Measurements from ENCODE around the gene GRID2IP.

The GRID2IP gene

DNA sequence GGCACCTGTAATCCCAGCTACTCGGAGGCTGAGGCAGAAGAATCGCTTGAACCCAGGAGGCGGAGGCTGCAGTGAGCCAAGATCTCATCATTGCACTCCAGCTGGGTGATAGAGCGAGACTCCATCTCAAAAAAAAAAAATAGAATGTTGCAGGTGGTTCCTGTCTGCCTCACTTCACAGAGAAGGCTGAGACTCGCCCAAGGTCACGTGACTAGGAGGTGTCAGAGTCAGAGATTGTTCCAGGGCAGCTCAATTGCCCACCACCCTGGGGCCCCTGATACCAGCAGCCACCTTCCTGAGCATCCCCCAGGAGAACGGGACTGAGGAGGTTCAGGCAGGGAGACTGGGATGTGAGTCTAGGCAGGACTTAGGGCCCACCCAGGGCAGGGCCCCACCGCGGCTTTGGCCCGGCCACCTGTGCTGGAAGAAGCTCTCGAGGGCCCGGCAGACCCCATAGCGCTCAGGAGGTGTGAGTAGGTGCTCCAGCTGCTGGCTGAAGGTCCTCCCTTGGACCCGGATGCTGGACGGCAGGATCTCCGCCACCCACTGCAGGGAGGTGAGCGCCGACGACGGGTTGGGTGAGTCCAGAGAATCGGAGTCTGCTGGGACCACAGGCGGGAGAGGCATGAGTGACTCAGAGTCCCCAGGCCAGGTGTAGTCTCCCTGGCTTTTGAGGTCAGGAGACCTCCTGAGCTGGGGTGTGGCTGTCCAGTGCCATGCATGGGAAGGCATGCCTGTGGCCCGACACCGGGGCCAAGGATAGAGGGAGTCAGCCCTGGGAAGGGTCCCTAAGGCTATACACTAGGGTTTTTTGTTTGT is 30.9 kb downstream of the GRID2IP start:
- DNase-seq (ENCODE audit: low spot score), result no peak

DNA sequence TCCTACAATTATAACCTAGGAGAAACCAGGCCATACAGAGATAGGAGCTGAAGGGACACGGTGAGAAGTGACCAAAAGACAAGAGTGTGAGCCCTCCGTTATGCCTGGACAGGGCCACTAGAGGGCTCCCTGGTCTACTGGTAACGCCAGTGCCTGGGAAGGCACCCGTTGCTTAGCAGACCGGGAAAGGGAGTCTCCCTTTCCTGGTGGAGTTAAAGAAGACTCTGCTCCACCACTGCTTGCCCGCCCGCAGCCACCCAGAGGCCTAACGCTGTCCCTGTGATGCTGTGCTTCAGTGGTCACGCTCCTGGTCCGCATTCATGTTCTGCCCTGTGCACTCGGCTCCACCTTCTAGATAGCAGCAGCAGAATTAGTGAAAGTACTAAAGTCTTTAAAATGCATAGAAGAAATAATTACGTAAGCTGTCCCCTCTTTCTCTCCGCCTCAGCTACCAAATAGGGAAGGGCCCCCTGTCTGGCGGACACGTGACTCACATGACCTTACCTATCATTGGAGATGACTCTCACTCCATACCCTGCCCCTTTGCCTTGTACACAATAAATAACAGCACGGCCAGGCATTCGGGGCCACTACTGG is 34.8 kb downstream of the GRID2IP start:
- DNase-seq (ENCODE audit: low spot score), result peak; percentile 83

DNA sequence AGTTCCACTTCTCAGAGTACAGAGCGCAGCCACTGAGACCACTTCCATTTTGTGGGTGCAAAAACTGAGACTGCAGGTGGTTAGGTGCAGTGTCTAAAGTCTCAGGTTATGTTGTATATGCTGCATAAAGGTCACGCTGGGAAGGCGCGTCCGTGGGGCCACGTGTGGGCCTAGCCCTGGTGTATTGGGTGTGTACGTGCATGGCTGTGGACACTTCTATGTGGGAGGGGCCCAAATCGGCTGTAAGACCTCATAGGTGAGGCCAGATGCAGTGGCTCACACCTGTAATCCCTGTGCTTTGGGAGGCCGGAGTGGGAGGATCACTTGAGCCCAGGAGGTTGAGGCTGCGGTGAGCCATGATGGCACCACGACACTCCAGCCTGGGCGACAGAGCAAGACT is 37.7 kb downstream of the GRID2IP start:
- DNase-seq (ENCODE audit: low spot score), result no peak

GRCh38 chr7:6512892-6513291 is 38.4 kb downstream of the GRID2IP start:
- DNase-seq (ENCODE audit: low spot score), result no peak

DNA sequence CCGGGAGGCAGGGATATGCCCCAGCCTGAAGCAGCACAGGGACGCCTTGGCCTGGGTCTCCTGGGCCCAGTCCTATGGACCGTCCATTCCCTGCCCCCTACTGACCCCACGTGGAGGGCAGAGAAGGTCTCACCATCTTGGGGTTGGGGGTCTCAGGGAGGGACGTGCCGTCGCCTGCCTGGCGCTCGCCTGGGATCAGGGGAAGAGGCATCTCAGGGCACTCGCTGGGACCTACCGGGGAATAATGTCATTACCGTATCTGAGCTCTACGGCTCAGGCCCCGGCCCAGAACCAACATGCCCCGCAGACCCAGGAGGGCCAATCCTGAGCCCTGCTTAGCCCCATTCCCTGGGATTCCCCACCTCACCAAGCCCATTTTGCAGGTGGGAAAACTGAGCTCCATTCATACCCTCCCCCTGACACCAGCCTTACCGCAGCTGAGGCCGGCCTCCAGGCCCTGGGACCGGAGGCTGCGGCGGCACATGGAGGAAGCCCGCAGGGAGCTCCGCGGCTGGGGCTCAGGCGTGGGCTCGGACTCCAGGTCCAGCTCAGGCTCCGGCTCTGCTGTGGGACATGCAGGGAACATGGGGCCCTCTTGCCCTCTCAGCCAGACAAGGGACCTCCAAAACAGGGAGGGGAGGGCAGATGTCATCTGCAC is 40.7 kb downstream of the GRID2IP start:
- DNase-seq (ENCODE audit: low spot score), result no peak

DNA sequence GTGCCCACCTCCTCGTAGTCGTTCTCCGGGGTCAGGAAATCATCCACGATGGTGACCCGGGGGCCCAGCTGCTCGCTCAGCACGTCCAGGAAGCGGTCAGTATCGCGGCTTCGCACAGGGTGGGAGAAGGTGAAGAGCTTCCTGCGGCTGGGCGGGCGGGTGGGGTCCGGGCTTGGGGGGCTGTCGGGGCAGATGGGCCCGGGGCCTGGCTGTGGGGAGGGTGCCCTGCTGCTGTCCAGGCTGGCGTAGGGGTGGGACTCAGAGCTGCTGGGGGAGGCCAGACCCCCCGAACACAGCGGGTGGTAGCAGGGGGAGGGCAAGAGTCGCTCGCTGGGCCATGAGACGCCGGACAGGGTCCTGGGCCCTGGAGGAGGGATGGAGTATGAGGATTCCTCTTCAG is 42.3 kb downstream of the GRID2IP start:
- no peak for DNase-seq (ENCODE audit: low spot score)

DNA sequence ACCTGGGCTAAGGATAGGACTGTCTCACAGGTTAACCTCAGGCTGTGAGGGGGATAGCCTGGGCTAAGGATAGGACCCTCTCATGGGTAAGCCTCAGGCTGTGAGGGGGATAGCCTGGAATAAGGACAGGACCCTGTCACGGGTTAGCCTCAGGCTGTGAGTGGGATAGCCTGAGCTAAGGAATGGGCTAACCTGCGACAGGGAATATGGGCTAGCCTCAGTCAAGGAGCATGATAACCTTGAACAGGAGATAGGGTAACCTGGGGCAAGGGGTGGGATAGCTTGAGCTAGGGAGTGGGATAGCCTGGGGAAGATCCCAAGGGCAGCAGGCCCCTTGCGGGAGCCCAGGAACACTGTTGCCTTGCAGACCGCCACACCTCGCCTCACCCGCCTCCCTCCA is 42.7 kb downstream of the GRID2IP start:
- peak; percentile 16 for DNase-seq (ENCODE audit: low spot score)

DNA sequence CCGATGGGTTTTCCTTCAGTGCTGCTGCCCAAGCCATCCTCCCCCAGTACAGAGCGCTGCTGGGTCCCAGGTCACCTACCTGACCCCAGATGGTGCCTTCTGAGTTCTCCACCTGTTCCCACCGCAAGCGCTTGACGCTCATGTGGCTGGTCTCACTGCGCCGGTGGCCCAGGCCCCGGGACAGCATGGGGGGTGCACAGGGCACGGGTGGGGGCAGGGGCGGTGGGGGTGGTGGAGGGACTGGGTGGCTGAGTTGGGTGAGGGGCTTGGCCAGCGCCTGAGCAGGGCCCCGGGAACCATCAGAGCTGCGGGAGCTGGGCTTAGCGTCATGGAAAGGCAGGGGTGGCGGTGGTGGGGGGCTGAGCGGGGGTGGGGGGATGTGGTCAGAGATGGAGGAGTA is 43.4 kb downstream of the GRID2IP start:
- DNase-seq (ENCODE audit: low spot score), result no peak

- no peak for DNase-seq (ENCODE audit: low spot score)
Observed at GRCh38 chr7:6505685-6506559, 45.3 kb downstream of the GRID2IP start.

- no peak for DNase-seq (ENCODE audit: low spot score)
Observed at GRCh38 chr7:6504996-6505395, 46.3 kb downstream of the GRID2IP start.

- no peak for DNase-seq (ENCODE audit: low spot score)
Observed at GRCh38 chr7:6502886-6503285, 48.4 kb downstream of the GRID2IP start.

- no peak for DNase-seq (ENCODE audit: low spot score)
Observed at GRCh38 chr7:6501586-6502564, 49.4 kb downstream of the GRID2IP start.

- DNase-seq (ENCODE audit: low spot score), result no peak
Observed at GRCh38 chr7:6500691-6501090, 50.6 kb downstream of the GRID2IP start.

GRCh38 chr7:6497994-6498393 is 53.3 kb downstream of the GRID2IP start:
- DNase-seq (ENCODE audit: low spot score), result no peak

- DNase-seq (ENCODE audit: low spot score), result no peak
Observed at GRCh38 chr7:6497637-6497905, 53.7 kb downstream of the GRID2IP start.

DNA sequence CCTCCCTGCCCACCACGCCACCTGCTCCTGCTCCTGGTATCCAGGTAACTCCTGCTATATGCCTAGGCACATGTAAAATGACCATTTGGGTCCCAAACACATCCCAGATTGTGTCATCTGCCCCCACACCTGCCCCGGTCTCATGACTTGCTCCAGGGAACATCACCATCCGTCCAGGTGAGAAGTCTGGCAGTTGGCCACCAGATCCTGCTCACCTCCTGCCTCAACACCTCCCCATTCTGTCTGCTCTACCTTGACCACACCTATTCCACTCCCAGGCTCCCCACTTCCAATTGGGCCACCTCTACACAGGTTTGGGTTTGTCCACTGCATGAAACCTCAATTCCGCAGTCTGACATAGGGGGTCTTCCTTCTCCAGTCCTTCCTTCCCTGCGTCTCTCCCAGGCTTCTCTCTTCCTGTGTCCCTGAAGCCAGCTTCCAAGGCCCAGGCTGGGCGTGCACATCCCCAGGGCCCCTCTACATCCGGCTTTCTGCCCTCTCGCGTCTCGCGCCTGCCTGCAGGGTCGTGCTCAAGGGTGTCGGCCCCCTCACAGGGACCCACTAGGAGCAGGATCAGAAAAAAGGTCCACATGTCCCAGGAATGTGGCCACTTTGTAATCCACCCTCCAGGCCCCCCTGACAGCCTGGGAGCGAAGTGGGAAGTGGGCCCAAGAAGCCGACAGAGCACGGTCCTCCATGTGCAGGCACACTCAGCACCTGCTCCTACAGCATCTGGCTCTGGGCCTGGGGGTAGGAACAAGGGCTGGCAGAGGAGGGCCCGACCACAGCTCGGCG is 54.2 kb downstream of the GRID2IP start:
- no peak for DNase-seq (ENCODE audit: low spot score)

DNA sequence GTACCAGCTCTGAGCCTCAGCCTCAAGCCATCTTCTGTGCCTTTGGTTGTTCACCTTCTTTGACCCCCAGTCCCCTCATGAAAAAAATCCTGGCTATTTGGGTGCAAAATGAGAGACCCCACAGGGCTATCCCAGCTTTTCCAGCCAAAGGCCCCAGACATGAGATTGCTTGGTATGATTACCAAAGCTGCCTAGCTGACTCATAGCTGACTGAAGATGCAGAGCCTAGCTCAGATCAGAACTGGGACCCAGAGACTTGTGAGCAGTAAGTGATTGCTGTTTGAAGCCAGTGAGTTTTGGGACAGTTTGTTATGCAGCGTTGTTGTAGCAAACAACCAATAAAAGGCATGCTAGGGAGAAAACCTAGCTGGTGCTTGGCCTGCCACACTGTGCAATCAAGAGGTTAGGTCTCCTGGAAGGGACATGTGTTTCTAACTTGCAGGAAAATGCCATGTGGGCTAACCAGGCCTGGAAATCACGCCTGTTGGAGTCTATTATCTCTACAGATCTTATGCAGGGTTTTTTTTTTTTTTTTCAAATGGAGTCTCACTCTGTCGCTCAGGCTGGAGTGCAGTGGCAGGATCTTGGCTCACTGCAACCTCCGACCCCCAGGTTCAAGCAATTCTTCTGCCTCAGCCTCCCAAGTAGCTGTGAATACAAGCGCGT is 55.5 kb downstream of the GRID2IP start:
- no peak for DNase-seq (ENCODE audit: low spot score)

DNA sequence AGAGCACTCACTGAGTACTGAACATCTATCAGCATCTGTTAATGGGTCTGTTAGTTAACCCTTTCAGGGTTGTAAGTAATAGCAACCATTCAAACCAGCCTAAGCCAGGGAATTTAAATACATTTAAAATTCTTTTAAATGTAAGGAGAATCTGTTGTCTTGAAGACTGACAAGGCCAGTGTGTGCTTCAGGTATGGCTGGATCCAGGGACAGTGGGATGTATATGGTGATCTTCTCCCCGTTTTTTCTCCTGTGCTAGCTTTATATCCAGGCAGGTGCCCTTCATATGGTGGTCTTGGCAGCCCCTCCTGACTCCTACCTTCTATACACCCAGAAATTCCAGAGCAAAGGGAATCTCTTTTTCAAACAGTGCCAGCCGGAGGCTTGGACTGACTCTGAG is 56.9 kb downstream of the GRID2IP start:
- DNase-seq (ENCODE audit: low spot score), result no peak

DNA sequence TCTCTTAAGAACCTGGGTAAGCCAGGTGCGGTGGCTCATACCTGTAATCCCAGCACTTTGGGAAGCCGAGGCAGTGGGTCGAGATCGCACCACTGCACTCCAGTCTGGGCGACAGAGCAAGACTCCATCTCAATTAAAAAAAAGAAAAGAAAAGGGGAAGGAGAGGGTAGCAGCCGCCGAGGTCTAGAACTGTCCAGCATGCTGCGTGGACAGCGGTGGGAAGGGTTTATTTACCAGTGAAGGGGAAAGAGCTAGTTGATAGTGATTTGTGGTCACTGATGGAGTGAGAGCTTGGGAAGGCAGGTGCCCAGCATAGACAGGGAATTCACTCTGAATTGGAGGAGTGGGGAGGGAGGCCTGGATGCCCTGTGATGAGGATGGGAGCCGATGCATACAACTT is 60.1 kb downstream of the GRID2IP start:
- DNase-seq (ENCODE audit: low spot score), result no peak

GRCh38 chr7:6489612-6490011 is 61.6 kb downstream of the GRID2IP start:
- no peak for DNase-seq (ENCODE audit: low spot score)

Data from HuH-7.5 (cell line).